HepG2 (cell line): ENCODE results near the gene PNKD. TPM values are rescaled to one million over a fixed set of nuclear protein-coding genes. Genes with fewer than 3 reads are reported as not detected.

Experiments used
- ATRX ChIP-seq: sonication (generic); formaldehyde crosslinking; IDR thresholded peaks from 2 replicates; pipeline ENCODE4 v1.4.0; 2020; ENCODE audit warnings: missing genetic modification reagents, borderline replicate concordance
- DPF2 ChIP-seq: sonication (generic); formaldehyde crosslinking; IDR thresholded peaks from 2 replicates; pipeline ENCODE4 v1.4.0; 2020; ENCODE audit warnings: mild to moderate bottlenecking, low read depth, missing genetic modification reagents, borderline replicate concordance
- FOXJ3 ChIP-seq: sonication (generic); formaldehyde crosslinking; IDR thresholded peaks from 2 replicates; pipeline ENCODE4 v1.4.0; 2020; ENCODE audit warnings: missing genetic modification reagents, mild to moderate bottlenecking, borderline replicate concordance
- GTF3A ChIP-seq: sonication (generic); formaldehyde crosslinking; conservative IDR thresholded peaks from 2 replicates; pipeline ENCODE4 v1.4.0; 2020; ENCODE audit warnings: mild to moderate bottlenecking, missing genetic modification reagents
- MAFK ChIP-seq, 2 experiments: IDR thresholded peaks in 1 of 2; conservative IDR thresholded peaks in 1 of 2; 2 replicates each; pipeline ENCODE4 v1.6.1; 2011; ENCODE audit warnings: improper control_type of control experiment in 2 of 2, low read length in 2 of 2
- PCBP1 ChIP-seq: fragments of 200-400 bp; formaldehyde crosslinking; IDR thresholded peaks from 2 replicates; pipeline ENCODE4 v1.6.1; 2017; ENCODE audit warnings: mild to moderate bottlenecking, low read depth, low read length, borderline replicate concordance
- REL ChIP-seq: sonication (generic); formaldehyde crosslinking; conservative IDR thresholded peaks from 2 replicates; pipeline ENCODE4 v1.8.0; 2022; ENCODE audit warnings: mild to moderate bottlenecking, missing genetic modification reagents, moderate library complexity
- SMAD3 ChIP-seq: sonication (generic); formaldehyde crosslinking; IDR thresholded peaks from 2 replicates; pipeline ENCODE4 v1.4.0; 2020; ENCODE audit warnings: missing genetic modification reagents
- YEATS4 ChIP-seq: sonication (generic); formaldehyde crosslinking; IDR thresholded peaks from 2 replicates; pipeline ENCODE4 v1.4.0; 2020; ENCODE audit warnings: missing genetic modification reagents, borderline replicate concordance
- ZBTB7A ChIP-seq: sonication (generic); formaldehyde crosslinking; IDR thresholded peaks from 2 replicates; pipeline ENCODE4 v1.8.0; 2022; ENCODE audit warnings: mild to moderate bottlenecking, missing genetic modification reagents
- ZNF672 ChIP-seq: sonication (generic); formaldehyde crosslinking; IDR thresholded peaks from 2 replicates; pipeline ENCODE4 v1.8.1; 2022; ENCODE audit warnings: missing genetic modification reagents
- ZNF816 ChIP-seq: sonication (generic); formaldehyde crosslinking; IDR thresholded peaks from 2 replicates; pipeline ENCODE4 v1.8.0; 2022; ENCODE audit warnings: missing genetic modification reagents, mild to moderate bottlenecking, borderline replicate concordance
- ZSCAN25 ChIP-seq: sonication (generic); formaldehyde crosslinking; IDR thresholded peaks from 2 replicates; pipeline ENCODE4 v1.8.0; 2022; ENCODE audit warnings: mild to moderate bottlenecking, missing genetic modification reagents
- polyA plus RNA-seq, 8 experiments: library from polyadenylated mRNA; depleted of rRNA in 3 of 8; stranded (reverse) in 7 of 8; unstranded in 1 of 8; fragments of >200 nt; fragmentation: Illumina TruSeq in 4 of 8; extraction: Trizol in 4 of 8; gene quantifications; 2 replicates each; pipeline versions ENCODE4 v1.2.1 to v1.2.3, GENCODE V29; 2011 to 2016; ENCODE audit warnings: low read depth in 4 of 8, missing spikeins in 1 of 8, mixed read lengths in 1 of 8; ENCODE audit not compliant: insufficient read depth in 1 of 8
- total RNA-seq, 5 experiments: library from RNA; depleted of rRNA; stranded (reverse); fragments of >200 nt; fragmentation: Illumina TruSeq; extraction: Trizol; gene quantifications; 2 replicates each; pipeline ENCODE4 v1.2.3, GENCODE V29; 2016; ENCODE audit warnings: low read depth in 1 of 5
- TF ChIP-seq, protein P1 (sequence below): sonication (generic); formaldehyde crosslinking; IDR thresholded peaks from 2 replicates; pipeline ENCODE4 v1.5.0; 2020; ENCODE audit warnings: mild to moderate bottlenecking, missing genetic modification reagents, borderline replicate concordance
- TF ChIP-seq, protein P2 (sequence below): sonication (generic); formaldehyde crosslinking; IDR thresholded peaks from 2 replicates; pipeline ENCODE4 v1.9.0; 2021; ENCODE audit warnings: missing genetic modification reagents, mild to moderate bottlenecking, borderline replicate concordance
- TF ChIP-seq, protein P3 (sequence below): IDR thresholded peaks from 2 replicates; pipeline ENCODE4 v1.6.1; 2016; ENCODE audit warnings: low read depth
- TF ChIP-seq, protein P4 (sequence below): sonication (generic); formaldehyde crosslinking; IDR thresholded peaks from 2 replicates; pipeline ENCODE4 v1.4.0; 2020; ENCODE audit warnings: missing genetic modification reagents

PNKD gene
- total and polyA plus RNA-seq, 2 of the 13 experiments (the other 11 are each of a cell fraction or from before 2014, with no cell fraction given): 55.9 to 80.4 TPM

DNA sequence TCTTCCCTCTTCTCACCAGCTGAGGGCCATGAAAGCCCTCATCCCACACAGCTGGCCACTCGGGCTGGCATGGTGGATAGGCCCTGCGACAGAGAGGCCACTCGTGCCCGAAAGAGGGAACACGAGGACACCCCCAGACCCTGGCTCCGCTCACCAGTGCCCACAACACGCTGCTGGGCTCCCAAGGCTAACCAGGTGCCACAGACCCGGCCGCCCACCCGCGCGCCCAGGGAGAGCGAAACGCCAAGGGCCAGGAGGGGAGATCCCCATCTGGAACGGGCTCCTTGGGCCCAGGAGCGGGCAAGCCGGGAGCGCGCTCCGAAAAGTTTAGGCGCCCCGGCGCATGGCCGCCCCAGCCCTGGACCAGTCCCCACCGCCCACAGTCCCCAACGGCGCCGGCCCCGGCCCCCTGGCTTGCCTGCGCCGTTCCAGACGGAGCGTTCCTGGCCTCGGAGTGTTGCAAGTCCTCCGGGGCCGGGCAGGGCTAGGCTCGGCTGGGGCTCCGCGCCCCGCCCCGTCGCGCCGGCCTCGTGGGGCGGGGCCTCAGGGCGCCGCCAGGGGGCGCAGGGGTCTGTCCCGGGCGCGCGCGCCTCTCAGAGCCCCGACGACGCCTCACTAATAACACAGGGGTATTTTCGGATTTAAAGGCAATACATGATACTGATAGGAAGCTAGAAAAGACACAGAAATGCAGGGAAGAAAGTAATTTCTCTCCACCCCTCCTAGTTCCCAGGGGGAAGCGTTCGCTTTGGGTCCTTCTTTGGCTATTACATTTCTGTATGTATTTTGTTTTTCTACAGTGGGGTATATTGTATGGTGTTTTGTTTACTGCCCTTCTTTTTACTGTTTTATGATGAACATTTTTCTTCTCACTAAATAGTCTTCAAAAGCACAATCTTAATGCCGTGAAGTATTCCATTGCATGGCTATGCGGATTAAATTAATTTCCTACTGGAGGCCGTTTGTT lies 22.0 kb downstream of the PNKD start, which contains the start of gene TMBIM1 (continued):
- TF ChIP-seq, protein P1, sequence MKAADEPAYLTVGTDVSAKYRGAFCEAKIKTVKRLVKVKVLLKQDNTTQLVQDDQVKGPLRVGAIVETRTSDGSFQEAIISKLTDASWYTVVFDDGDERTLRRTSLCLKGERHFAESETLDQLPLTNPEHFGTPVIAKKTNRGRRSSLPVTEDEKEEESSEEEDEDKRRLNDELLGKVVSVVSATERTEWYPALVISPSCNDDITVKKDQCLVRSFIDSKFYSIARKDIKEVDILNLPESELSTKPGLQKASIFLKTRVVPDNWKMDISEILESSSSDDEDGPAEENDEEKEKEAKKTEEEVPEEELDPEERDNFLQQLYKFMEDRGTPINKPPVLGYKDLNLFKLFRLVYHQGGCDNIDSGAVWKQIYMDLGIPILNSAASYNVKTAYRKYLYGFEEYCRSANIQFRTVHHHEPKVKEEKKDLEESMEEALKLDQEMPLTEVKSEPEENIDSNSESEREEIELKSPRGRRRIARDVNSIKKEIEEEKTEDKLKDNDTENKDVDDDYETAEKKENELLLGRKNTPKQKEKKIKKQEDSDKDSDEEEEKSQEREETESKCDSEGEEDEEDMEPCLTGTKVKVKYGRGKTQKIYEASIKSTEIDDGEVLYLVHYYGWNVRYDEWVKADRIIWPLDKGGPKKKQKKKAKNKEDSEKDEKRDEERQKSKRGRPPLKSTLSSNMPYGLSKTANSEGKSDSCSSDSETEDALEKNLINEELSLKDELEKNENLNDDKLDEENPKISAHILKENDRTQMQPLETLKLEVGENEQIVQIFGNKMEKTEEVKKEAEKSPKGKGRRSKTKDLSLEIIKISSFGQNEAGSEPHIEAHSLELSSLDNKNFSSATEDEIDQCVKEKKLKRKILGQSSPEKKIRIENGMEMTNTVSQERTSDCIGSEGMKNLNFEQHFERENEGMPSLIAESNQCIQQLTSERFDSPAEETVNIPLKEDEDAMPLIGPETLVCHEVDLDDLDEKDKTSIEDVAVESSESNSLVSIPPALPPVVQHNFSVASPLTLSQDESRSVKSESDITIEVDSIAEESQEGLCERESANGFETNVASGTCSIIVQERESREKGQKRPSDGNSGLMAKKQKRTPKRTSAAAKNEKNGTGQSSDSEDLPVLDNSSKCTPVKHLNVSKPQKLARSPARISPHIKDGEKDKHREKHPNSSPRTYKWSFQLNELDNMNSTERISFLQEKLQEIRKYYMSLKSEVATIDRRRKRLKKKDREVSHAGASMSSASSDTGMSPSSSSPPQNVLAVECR (CRISPR knock-in tag): peak; percentile 78; the same call in 1 of the 2 replicates
- no peak for TF ChIP-seq MAFK (conservative IDR thresholded peaks at IDR 0.05 in 1 of 2, IDR thresholded peaks at IDR 0.05 in 1 of 2; ENCODE audit: low read length in 2 of 2)
- TF ChIP-seq ZNF816 (CRISPR knock-in tag): peak; percentile 77; the same call in 1 of the 2 replicates
- no peak for TF ChIP-seq ATRX
- TF ChIP-seq, protein P2, sequence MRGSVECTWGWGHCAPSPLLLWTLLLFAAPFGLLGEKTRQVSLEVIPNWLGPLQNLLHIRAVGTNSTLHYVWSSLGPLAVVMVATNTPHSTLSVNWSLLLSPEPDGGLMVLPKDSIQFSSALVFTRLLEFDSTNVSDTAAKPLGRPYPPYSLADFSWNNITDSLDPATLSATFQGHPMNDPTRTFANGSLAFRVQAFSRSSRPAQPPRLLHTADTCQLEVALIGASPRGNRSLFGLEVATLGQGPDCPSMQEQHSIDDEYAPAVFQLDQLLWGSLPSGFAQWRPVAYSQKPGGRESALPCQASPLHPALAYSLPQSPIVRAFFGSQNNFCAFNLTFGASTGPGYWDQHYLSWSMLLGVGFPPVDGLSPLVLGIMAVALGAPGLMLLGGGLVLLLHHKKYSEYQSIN (CRISPR knock-in tag): no peak
- TF ChIP-seq ZNF672 (CRISPR knock-in tag): no peak
- peak; percentile 56; the same call in 1 of the 2 replicates for TF ChIP-seq ZSCAN25 (CRISPR knock-in tag)
- TF ChIP-seq REL (CRISPR knock-in tag): no peak
- no peak for TF ChIP-seq GTF3A
- TF ChIP-seq FOXJ3 (CRISPR knock-in tag): no peak
- TF ChIP-seq PCBP1: no peak
- TF ChIP-seq, protein P3, sequence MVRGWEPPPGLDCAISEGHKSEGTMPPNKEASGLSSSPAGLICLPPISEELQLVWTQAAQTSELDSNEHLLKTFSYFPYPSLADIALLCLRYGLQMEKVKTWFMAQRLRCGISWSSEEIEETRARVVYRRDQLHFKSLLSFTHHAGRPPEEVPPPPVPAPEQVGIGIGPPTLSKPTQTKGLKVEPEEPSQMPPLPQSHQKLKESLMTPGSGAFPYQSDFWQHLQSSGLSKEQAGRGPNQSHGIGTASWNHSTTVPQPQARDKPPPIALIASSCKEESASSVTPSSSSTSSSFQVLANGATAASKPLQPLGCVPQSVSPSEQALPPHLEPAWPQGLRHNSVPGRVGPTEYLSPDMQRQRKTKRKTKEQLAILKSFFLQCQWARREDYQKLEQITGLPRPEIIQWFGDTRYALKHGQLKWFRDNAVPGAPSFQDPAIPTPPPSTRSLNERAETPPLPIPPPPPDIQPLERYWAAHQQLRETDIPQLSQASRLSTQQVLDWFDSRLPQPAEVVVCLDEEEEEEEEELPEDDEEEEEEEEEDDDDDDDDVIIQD: no peak
- peak; percentile 72; the same call in 1 of the 2 replicates for TF ChIP-seq ZBTB7A (CRISPR knock-in tag)
- TF ChIP-seq, protein P4, sequence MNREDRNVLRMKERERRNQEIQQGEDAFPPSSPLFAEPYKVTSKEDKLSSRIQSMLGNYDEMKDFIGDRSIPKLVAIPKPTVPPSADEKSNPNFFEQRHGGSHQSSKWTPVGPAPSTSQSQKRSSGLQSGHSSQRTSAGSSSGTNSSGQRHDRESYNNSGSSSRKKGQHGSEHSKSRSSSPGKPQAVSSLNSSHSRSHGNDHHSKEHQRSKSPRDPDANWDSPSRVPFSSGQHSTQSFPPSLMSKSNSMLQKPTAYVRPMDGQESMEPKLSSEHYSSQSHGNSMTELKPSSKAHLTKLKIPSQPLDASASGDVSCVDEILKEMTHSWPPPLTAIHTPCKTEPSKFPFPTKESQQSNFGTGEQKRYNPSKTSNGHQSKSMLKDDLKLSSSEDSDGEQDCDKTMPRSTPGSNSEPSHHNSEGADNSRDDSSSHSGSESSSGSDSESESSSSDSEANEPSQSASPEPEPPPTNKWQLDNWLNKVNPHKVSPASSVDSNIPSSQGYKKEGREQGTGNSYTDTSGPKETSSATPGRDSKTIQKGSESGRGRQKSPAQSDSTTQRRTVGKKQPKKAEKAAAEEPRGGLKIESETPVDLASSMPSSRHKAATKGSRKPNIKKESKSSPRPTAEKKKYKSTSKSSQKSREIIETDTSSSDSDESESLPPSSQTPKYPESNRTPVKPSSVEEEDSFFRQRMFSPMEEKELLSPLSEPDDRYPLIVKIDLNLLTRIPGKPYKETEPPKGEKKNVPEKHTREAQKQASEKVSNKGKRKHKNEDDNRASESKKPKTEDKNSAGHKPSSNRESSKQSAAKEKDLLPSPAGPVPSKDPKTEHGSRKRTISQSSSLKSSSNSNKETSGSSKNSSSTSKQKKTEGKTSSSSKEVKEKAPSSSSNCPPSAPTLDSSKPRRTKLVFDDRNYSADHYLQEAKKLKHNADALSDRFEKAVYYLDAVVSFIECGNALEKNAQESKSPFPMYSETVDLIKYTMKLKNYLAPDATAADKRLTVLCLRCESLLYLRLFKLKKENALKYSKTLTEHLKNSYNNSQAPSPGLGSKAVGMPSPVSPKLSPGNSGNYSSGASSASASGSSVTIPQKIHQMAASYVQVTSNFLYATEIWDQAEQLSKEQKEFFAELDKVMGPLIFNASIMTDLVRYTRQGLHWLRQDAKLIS (CRISPR knock-in tag): no peak
- TF ChIP-seq YEATS4: peak; percentile 87
- TF ChIP-seq DPF2 (CRISPR knock-in tag): no peak
- peak; percentile 75; the same call in 1 of the 2 replicates for TF ChIP-seq SMAD3 (CRISPR knock-in tag)
